Calu3 (cell line): ENCODE results near the gene CLEC9A. TPM values are rescaled to one million over a fixed set of nuclear protein-coding genes. Genes with fewer than 3 reads are reported as not detected.

Experiments
- BruUV-seq: library from RNA; stranded (reverse); fragments of 400-500 nt; replicated peaks from 2 replicates; lab custom pipeline; 2021; lab: Mats Ljungman, UMichigan
- CTCF ChIA-PET: fragments of 300-600 bp; sonication (Branson Sonifier 250); formaldehyde crosslinking; loops from one replicate; lab custom pipeline; 2022; ENCODE audit warnings: antibody characterized with exemption; lab: Charles Lee
- DNase-seq: peaks from one replicate; pipeline ENCODE4 v3.0.0; 2022
- H3K27ac Mint-ChIP-seq: one replicate; pipeline ENCODE4 v1.8.0; 2022; ENCODE audit warnings: mixed read lengths; ENCODE audit not compliant: unreplicated experiment
- H3K27me3 Mint-ChIP-seq: one replicate; pipeline ENCODE4 v1.8.0; 2022; ENCODE audit warnings: mixed read lengths; ENCODE audit not compliant: unreplicated experiment
- H3K36me3 Mint-ChIP-seq: one replicate; pipeline ENCODE4 v1.8.0; 2022; ENCODE audit warnings: mild to moderate bottlenecking, moderate library complexity, mixed read lengths; ENCODE audit not compliant: insufficient read depth, unreplicated experiment
- H3K4me1 Mint-ChIP-seq: one replicate; pipeline ENCODE4 v1.8.0; 2022; ENCODE audit warnings: mild to moderate bottlenecking, low read depth, mixed read lengths; ENCODE audit not compliant: unreplicated experiment
- H3K4me3 Mint-ChIP-seq: one replicate; pipeline ENCODE4 v1.8.0; 2022; ENCODE audit warnings: mild to moderate bottlenecking, low read depth, moderate library complexity, mixed read lengths; ENCODE audit not compliant: unreplicated experiment
- H3K9me3 Mint-ChIP-seq: one replicate; pipeline ENCODE4 v1.8.0; 2022; ENCODE audit warnings: low read depth, mixed read lengths; ENCODE audit not compliant: unreplicated experiment
- CTCF ChIP-seq: fragments of 200-600 bp; IDR thresholded peaks from one replicate; pipeline ENCODE4 v1.8.0; 2022; ENCODE audit warnings: antibody characterized with exemption; ENCODE audit not compliant: unreplicated experiment
- intact Hi-C: fragments of 100-400 bp; cut with micrococcal nuclease; formaldehyde crosslinking; loops from one replicate; pipeline ENCODE4 v1.10.0; 2022; ENCODE audit not compliant: unreplicated experiment
- total RNA-seq: library from RNA; stranded (reverse); gene quantifications from 2 replicates; pipeline ENCODE4 v1.2.3, GENCODE V29; 2022

CLEC9A gene
- total RNA-seq, 1 experiment from 2014 or later = not detected

- Mint-ChIP-seq H3K36me3 (no peaks in the 10 kb centered on the region), H3K9me3 (no peaks in the 10 kb centered on the region), H3K27me3 (no peaks in the 10 kb centered on the region), H3K27ac (no peak overlapping the region), H3K4me3 (no peak overlapping the region), H3K4me1 (peaks cover 9% of the 10 kb centered on the region)
- no TSS peak for BruUV-seq
- CTCF ChIA-PET = no interaction called here
- TF ChIP-seq CTCF = no peak
- DNase-seq = no peak
- intact Hi-C loops = no loop called here
These were observed 55.9 kb downstream of the CLEC9A start for GRCh38 chr12:10086387-10086786.

- Mint-ChIP-seq H3K36me3 (no peaks in the 10 kb centered on the region), H3K4me1 (no peaks in the 10 kb centered on the region), H3K27ac (no peak overlapping the region), H3K27me3 (no peaks in the 10 kb centered on the region), H3K9me3 (no peaks in the 10 kb centered on the region), H3K4me3 (no peak overlapping the region)
- CTCF ChIA-PET = no interaction called here
- TF ChIP-seq CTCF = no peak
- intact Hi-C loops = no loop called here
- no peak for DNase-seq
- no TSS peak for BruUV-seq
These were observed 57.5 kb downstream of the CLEC9A start for GRCh38 chr12:10088031-10088430.

- intact Hi-C loops = no loop called here
- H3K4me1 Mint-ChIP-seq = no peaks in the 10 kb centered on the region
- TF ChIP-seq CTCF = no peak
- no peak overlapping the region for H3K27ac Mint-ChIP-seq
- H3K27me3 Mint-ChIP-seq = no peaks in the 10 kb centered on the region
- H3K4me3 Mint-ChIP-seq = no peak overlapping the region
- CTCF ChIA-PET = no interaction called here
- BruUV-seq = no TSS peak
- H3K9me3 Mint-ChIP-seq = no peaks in the 10 kb centered on the region
- no peaks in the 10 kb centered on the region for H3K36me3 Mint-ChIP-seq
- no peak for DNase-seq
These were observed 58.7 kb downstream of the CLEC9A start for GRCh38 chr12:10088955-10089900.

GRCh38 chr12:10094646-10095395 is 64.3 kb downstream of the CLEC9A start:
- Mint-ChIP-seq H3K27me3 (no peaks in the 10 kb centered on the region), H3K9me3 (no peaks in the 10 kb centered on the region), H3K4me3 (no peak overlapping the region), H3K4me1 (no peaks in the 10 kb centered on the region), H3K27ac (no peak overlapping the region), H3K36me3 (no peaks in the 10 kb centered on the region)
- no TSS peak for BruUV-seq
- no peak for DNase-seq
- no peak for TF ChIP-seq CTCF
- CTCF ChIA-PET = no interaction called here
- intact Hi-C loops = no loop called here
